CD8-positive, alpha-beta memory T cell (primary cell): ENCODE measurements around the gene TIAM2. TPM values are rescaled to one million over a fixed set of nuclear protein-coding genes. Genes with fewer than 3 reads are reported as not detected.
A peak's percentile ranks its signal among the peaks of the same experiment; 100 is the strongest.

ENCODE experiments used
- CTCF ChIA-PET: fragments of 350-600 bp; sonication (Branson Sonifier 250); formaldehyde crosslinking; loops from one replicate; lab custom pipeline; 2021; ENCODE audit warnings: antibody characterized with exemption; lab: Charles Lee
- POLR2A ChIA-PET: fragments of 350-600 bp; sonication (Branson Sonifier 250); formaldehyde crosslinking; loops from one replicate; lab custom pipeline; 2021; ENCODE audit warnings: antibody characterized with exemption; lab: Charles Lee
- DNase-seq, 5 donors: peaks; one replicate each; pipeline versions ENCODE4 v3.0.0 to v3.0.0-alpha.2; 2020 to 2022; ENCODE audit warnings: mixed read lengths in 1 of 5
- H3K27ac ChIP-seq: one replicate; pipeline ENCODE4 v1.7.0; 2013; ENCODE audit warnings: low read depth, mild to moderate bottlenecking, low read length, moderate library complexity
- H3K27me3 ChIP-seq: 2 replicates; pipeline ENCODE4 v1.7.0; 2013; ENCODE audit warnings: low read length, mild to moderate bottlenecking; ENCODE audit not compliant: insufficient read depth, poor library complexity, severe bottlenecking
- H3K36me3 ChIP-seq: 2 replicates; pipeline ENCODE4 v1.7.0; 2013; ENCODE audit warnings: mild to moderate bottlenecking, low read length, moderate library complexity; ENCODE audit not compliant: insufficient read depth
- H3K4me1 ChIP-seq: 2 replicates; pipeline ENCODE4 v1.7.0; 2013; ENCODE audit warnings: mild to moderate bottlenecking, low read length, moderate library complexity; ENCODE audit not compliant: insufficient read depth
- H3K4me3 ChIP-seq: 2 replicates; pipeline ENCODE4 v1.7.0; 2013; ENCODE audit warnings: mild to moderate bottlenecking, low read length
- H3K9me3 ChIP-seq: 2 replicates; pipeline ENCODE4 v1.7.0; 2013; ENCODE audit warnings: mild to moderate bottlenecking, low read length
- H3K27ac Mint-ChIP-seq, 8 donors: one replicate each; pipeline ENCODE4 v1.8.0; 2020 to 2021; ENCODE audit warnings: mixed read lengths in 8 of 8, mild to moderate bottlenecking in 6 of 8, inconsistent platforms in 3 of 8, moderate library complexity in 3 of 8
- H3K27me3 Mint-ChIP-seq, 2 donors: one replicate each; pipeline ENCODE4 v1.8.0; 2020 to 2021; ENCODE audit warnings: mixed read lengths in 2 of 2, mild to moderate bottlenecking in 1 of 2, moderate library complexity in 1 of 2
- H3K36me3 Mint-ChIP-seq, 3 donors: one replicate each; pipeline ENCODE4 v1.8.0; 2020 to 2021; ENCODE audit warnings: mixed read lengths in 3 of 3, inconsistent platforms in 1 of 3, mild to moderate bottlenecking in 1 of 3
- H3K4me1 Mint-ChIP-seq, 3 donors: one replicate each; pipeline ENCODE4 v1.8.0; 2020 to 2021; ENCODE audit warnings: mixed read lengths in 3 of 3, inconsistent platforms in 1 of 3, mild to moderate bottlenecking in 1 of 3
- H3K4me3 Mint-ChIP-seq, 7 donors: one replicate each; pipeline ENCODE4 v1.8.0; 2020 to 2021; ENCODE audit warnings: mixed read lengths in 7 of 7, mild to moderate bottlenecking in 6 of 7, moderate library complexity in 4 of 7, inconsistent platforms in 2 of 7
- H3K9me3 Mint-ChIP-seq, 5 donors: one replicate each; pipeline ENCODE4 v1.8.0; 2020 to 2022; ENCODE audit warnings: mixed read lengths in 5 of 5, mild to moderate bottlenecking in 3 of 5, moderate library complexity in 2 of 5, inconsistent platforms in 1 of 5
- polyA plus RNA-seq: library from polyadenylated mRNA; unstranded; fragments of 300-500 nt; fragmentation: Illumina TruSeq; gene quantifications from one replicate; pipeline ENCODE4 v1.2.3, GENCODE V29; 2021
- total RNA-seq, 2 experiments: library from RNA; stranded (reverse); gene quantifications; one replicate each; pipeline ENCODE4 v1.2.3, GENCODE V29; 2021

Gene TIAM2
- total and polyA plus RNA-seq, 3 experiments from 2014 or later = 1.1 to 31.1 (median 24.5) TPM

DNA sequence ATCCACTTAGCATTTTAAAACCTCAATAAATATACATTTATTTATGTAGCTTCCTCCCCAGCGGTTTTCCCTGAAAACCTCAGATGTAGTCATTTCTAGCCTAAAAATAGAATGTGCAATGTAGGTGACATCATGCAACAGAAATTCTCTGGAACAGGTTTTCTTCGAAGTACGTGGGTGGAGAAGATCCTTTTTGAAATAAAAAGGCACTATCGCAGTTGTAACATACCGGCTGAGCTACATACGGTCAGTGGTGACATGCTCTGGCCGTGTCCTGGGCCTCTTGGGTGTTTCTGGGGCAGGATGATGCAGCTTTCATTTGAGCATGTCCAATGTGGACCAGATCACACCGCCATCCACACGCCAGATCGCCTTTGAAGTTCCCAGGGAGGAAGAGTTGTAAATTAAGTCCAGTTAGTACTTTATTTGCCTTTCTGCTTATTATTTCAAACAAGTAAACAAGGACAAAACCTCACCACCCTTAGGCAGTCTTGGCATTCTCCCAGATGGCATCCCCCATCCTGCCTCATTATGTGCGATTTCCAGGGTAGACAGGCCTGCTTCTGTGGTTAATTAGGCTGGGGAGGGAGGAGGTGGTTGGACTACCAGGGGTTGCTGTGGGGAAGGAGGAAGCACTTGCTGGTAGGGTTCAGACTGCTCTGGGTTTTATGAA is 159.2 kb downstream of the TIAM2 start:
- H3K9me3 Mint-ChIP-seq = no peaks in the 10 kb centered on the region
- H3K4me1 Mint-ChIP-seq = peaks cover 22 to 35% (median 27%) of the 10 kb centered on the region in 3 donors
- ChIA-PET POLR2A (no interaction called here), CTCF (interaction anchor here (1.1 kb wide), 1 partner anchor 22 kb away, joined by 3 read pairs; no protein-coding TSS in a partner anchor)
- DNase-seq = no peak
- peak overlapping the region in 3 of 8 donors; percentile 9 to 77 (median 58) for H3K27ac Mint-ChIP-seq
- Histone ChIP-seq H3K27ac (no peak overlapping the region), H3K9me3 (no peaks in the 10 kb centered on the region), H3K36me3 (no peaks in the 10 kb centered on the region), H3K27me3 (no peaks in the 10 kb centered on the region), H3K4me1 (peaks cover 12% of the 10 kb centered on the region), H3K4me3 (no peak overlapping the region)
- H3K36me3 Mint-ChIP-seq = no peaks in the 10 kb centered on the region
- no peaks in the 10 kb centered on the region for H3K27me3 Mint-ChIP-seq
- H3K4me3 Mint-ChIP-seq = peak overlapping the region in 1 of 7 donors; percentile 3

DNA sequence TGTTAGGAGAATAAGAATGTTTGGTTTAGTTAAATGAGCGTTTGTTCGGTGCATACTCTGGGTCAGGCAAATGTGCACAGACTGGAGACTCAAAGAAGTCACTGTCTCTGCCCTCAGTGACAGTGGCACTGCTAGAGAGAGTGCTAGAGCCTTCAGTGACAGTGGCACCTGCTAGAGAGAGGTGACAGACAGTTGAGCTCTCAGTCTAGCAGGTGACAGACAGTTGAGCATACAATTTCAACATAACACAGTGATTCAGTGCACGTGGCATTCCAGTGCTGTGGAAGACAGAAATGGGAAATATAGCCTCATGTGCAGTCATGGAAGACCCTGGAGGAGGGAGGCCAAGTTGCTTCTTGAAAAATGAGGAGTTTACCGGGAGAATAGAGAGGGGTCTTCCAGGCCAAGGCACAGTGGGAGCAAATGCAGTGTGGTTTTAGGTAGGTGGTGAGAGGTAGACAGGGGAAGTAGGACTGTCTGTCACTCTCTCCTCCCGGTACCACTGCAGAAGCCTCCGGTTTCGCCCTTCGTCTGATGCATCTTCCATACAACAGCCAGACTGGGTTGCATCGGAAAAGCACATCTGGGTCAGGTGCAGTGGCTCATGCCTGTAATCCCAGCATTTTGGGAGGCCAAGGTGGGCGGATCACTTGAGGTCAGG is 160.8 kb downstream of the TIAM2 start:
- Histone ChIP-seq H3K27me3 (no peaks in the 10 kb centered on the region), H3K27ac (no peak overlapping the region), H3K4me3 (no peak overlapping the region), H3K36me3 (no peaks in the 10 kb centered on the region), H3K4me1 (peaks cover 12% of the 10 kb centered on the region), H3K9me3 (no peaks in the 10 kb centered on the region)
- H3K36me3 Mint-ChIP-seq = no peaks in the 10 kb centered on the region
- ChIA-PET CTCF (no interaction called here), POLR2A (no interaction called here)
- H3K9me3 Mint-ChIP-seq = no peaks in the 10 kb centered on the region
- peak overlapping the region in 4 of 8 donors; percentile 3 to 82 (median 60) for H3K27ac Mint-ChIP-seq
- peaks cover 22 to 30% (median 25%) of the 10 kb centered on the region in 3 donors for H3K4me1 Mint-ChIP-seq
- no peak for DNase-seq
- H3K4me3 Mint-ChIP-seq = peak overlapping the region in 1 of 7 donors; percentile 20
- no peaks in the 10 kb centered on the region for H3K27me3 Mint-ChIP-seq

DNA sequence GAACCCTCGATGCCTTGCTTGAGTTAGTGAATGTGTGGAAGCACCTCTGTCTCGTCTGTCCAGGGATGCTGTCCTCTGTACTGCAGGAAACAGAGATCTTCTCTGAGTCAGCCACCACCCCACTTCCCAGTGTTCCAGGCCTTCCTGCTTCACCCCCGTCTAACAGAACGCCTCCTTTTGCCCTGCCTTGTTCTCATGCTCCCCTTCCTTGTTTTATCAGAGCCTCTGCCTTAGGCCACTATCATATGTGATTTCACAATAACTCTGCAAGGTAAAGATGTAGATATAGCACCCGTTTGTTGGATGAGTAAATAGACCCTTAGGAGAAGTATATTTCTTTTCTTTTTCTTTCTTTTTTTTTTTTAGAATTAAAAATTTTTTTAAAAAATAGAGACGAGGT is 162.0 kb downstream of the TIAM2 start:
- POLR2A ChIA-PET = no interaction called here
- no peak overlapping the region for H3K27ac Mint-ChIP-seq

GRCh38 chr6:155158030-155158843 is 163.1 kb downstream of the TIAM2 start:
- Mint-ChIP-seq H3K4me3 (no peak overlapping the region), H3K4me1 (peaks cover 22 to 29% (median 24%) of the 10 kb centered on the region in 3 donors), H3K36me3 (peaks cover 0 to 5% (median 0%) of the 10 kb centered on the region in 3 donors), H3K9me3 (no peaks in the 10 kb centered on the region), H3K27ac (no peak overlapping the region), H3K27me3 (peaks cover 0 to 1% of the 10 kb centered on the region in 2 donors)
- Histone ChIP-seq H3K27ac (no peak overlapping the region), H3K36me3 (no peaks in the 10 kb centered on the region), H3K4me3 (no peak overlapping the region), H3K9me3 (no peaks in the 10 kb centered on the region), H3K4me1 (peaks cover 12% of the 10 kb centered on the region), H3K27me3 (no peaks in the 10 kb centered on the region)
- ChIA-PET CTCF (no interaction called here), POLR2A (no interaction called here)
- no peak for DNase-seq

More for the DNA sequence above, 162.0 kb downstream of the TIAM2 start:
- DNase-seq = no peak
- H3K9me3 ChIP-seq = no peaks in the 10 kb centered on the region
- no peaks in the 10 kb centered on the region for H3K27me3 ChIP-seq
- CTCF ChIA-PET = no interaction called here
- no peaks in the 10 kb centered on the region for H3K36me3 ChIP-seq
- H3K4me3 ChIP-seq = no peak overlapping the region
- no peak overlapping the region for H3K4me3 Mint-ChIP-seq
- H3K9me3 Mint-ChIP-seq = no peaks in the 10 kb centered on the region
- H3K4me1 Mint-ChIP-seq = peaks cover 22 to 30% (median 25%) of the 10 kb centered on the region in 3 donors
- H3K36me3 Mint-ChIP-seq = peaks cover 0 to 2% (median 0%) of the 10 kb centered on the region in 3 donors
- H3K27ac ChIP-seq = no peak overlapping the region
- H3K4me1 ChIP-seq = peaks cover 12% of the 10 kb centered on the region
- peaks cover 0 to under 1% of the 10 kb centered on the region in 2 donors for H3K27me3 Mint-ChIP-seq

DNA sequence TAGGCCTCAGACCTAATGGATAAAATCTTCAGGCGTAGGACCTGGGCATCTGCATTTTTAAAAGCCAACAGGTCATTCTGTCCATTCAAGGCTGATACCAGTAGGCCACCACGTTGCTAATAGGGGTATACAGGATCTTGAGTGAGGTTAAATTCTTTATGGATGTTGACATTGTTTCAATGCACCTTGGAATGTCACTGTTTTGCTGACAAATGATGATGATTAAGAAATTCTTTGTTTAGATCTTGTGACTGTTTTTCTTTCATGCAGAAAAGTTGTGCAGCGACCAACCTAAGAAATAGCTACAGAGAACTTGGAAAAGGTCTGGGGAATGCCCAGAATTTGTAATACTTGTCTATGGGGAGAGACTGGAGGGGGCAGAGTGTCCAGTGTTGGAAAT is 167.6 kb downstream of the TIAM2 start:
- Histone ChIP-seq H3K27ac (no peak overlapping the region), H3K36me3 (no peaks in the 10 kb centered on the region)

DNA sequence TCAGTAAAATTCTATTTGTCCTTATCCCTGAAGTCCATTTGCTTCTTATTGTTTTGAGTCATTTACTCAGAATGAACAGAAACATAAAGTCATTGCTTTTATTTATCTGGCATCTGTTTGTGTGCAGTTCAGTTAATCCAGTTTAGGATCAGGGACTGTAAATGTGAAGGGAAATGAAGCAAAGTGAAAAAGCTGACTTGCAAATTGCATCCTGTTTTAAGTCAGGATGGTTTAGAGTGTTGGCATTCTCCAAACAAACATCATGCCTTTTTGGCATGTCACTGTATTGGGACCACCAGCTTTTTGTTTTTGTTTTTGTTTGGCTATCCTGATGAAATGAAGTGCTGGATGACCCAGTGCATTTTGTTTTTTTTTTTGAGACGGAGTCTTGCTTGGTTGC is 168.5 kb downstream of the TIAM2 start:
- Mint-ChIP-seq H3K36me3 (peaks cover 0 to 5% (median 1%) of the 10 kb centered on the region in 3 donors), H3K27me3 (peaks cover 0 to 4% of the 10 kb centered on the region in 2 donors), H3K4me1 (no peaks in the 10 kb centered on the region), H3K27ac (no peak overlapping the region), H3K9me3 (no peaks in the 10 kb centered on the region), H3K4me3 (no peak overlapping the region)
- POLR2A ChIA-PET = interaction anchor here (0.7 kb wide), 1 partner anchor 123 kb away, joined by 4 read pairs; no protein-coding TSS in a partner anchor
- no peak overlapping the region for H3K27ac ChIP-seq
- DNase-seq = no peak
- H3K4me1 ChIP-seq = no peaks in the 10 kb centered on the region
- no peaks in the 10 kb centered on the region for H3K27me3 ChIP-seq
- no peaks in the 10 kb centered on the region for H3K36me3 ChIP-seq
- CTCF ChIA-PET = interaction anchor here (1.2 kb wide), 1 partner anchor 8 kb away, joined by 3 read pairs; no protein-coding TSS in a partner anchor
- H3K9me3 ChIP-seq = no peaks in the 10 kb centered on the region
- no peak overlapping the region for H3K4me3 ChIP-seq

More for the DNA sequence above, 167.6 kb downstream of the TIAM2 start:
- Histone ChIP-seq H3K4me3 (no peak overlapping the region), H3K4me1 (no peaks in the 10 kb centered on the region), H3K27me3 (no peaks in the 10 kb centered on the region), H3K9me3 (no peaks in the 10 kb centered on the region)
- Mint-ChIP-seq H3K4me1 (no peaks in the 10 kb centered on the region), H3K27ac (no peak overlapping the region), H3K27me3 (peaks cover 0 to 4% of the 10 kb centered on the region in 2 donors), H3K9me3 (no peaks in the 10 kb centered on the region), H3K4me3 (no peak overlapping the region), H3K36me3 (peaks cover 0 to 5% (median 0%) of the 10 kb centered on the region in 3 donors)
- no peak for DNase-seq
- ChIA-PET POLR2A (no interaction called here), CTCF (interaction anchor here (1.2 kb wide), 1 partner anchor 9 kb away, joined by 3 read pairs; no protein-coding TSS in a partner anchor)

- Mint-ChIP-seq H3K27ac (no peak overlapping the region), H3K9me3 (no peaks in the 10 kb centered on the region), H3K27me3 (peaks cover 0 to 4% of the 10 kb centered on the region in 2 donors), H3K36me3 (peaks cover 0 to 5% (median 1%) of the 10 kb centered on the region in 3 donors), H3K4me3 (no peak overlapping the region), H3K4me1 (peaks cover 0 to under 1% (median 0%) of the 10 kb centered on the region in 3 donors)
- no peaks in the 10 kb centered on the region for H3K9me3 ChIP-seq
- H3K4me3 ChIP-seq = no peak overlapping the region
- no peak for DNase-seq
- H3K27me3 ChIP-seq = no peaks in the 10 kb centered on the region
- no peak overlapping the region for H3K27ac ChIP-seq
- H3K4me1 ChIP-seq = no peaks in the 10 kb centered on the region
- no peaks in the 10 kb centered on the region for H3K36me3 ChIP-seq
- POLR2A ChIA-PET = no interaction called here
- CTCF ChIA-PET = interaction anchor here (0.8 to 1.0 kb wide), 2 partner anchors 12 to 237 kb away, joined by 4 to 5 read pairs; no protein-coding TSS in a partner anchor
Observed at GRCh38 chr6:155165029-155165710, 170.1 kb downstream of the TIAM2 start.
